Superior temporal gyrus (tissue), 1 donor: ENCODE measurements around the gene NR4A2.
A peak's percentile ranks its signal among the peaks of the same experiment; 100 is the strongest.

Experiments used
- DNase-seq: peaks from one replicate; pipeline ENCODE4 v3.0.0-alpha.2; 2016; ENCODE audit errors: extremely low spot score

The NR4A2 gene

DNA sequence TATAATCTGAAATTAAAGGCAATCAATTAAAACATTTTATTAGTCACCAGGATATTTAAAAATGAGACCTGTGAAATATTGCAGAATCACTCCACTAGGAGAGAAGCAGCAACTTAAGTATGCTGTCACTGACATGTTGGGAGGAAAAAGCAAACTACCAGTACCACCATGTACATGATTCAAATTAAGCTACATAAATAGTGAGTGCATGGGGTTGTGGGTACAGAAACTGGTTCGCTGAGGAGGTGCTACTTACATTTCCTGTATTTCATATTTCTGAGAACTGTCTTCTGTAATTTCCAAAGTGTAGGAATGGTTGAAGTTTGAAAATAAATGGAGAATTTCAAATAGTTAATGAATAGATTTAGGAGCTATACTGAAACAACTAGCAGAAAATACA lies 7.9 kb upstream of the NR4A2 start:
- peak; percentile 61 for DNase-seq

DNA sequence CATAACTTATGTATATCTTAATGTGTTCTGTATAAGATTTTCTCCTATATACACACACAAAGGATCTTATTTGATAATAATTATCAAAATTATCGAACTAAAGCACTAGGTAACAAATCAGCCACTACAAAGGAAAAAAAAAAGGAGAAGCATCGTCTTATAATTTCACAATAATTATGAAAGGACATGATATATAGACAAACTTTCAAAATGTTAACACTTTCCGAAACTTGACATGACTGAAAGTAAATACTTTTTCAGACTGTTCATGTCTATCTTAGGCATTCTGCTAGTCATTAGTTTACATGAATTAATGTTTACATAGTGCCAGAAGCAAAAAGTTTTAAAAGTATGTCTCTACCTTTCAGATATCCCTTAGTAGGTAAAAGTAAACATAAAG lies 7.3 kb upstream of the NR4A2 start:
- no peak for DNase-seq

DNA sequence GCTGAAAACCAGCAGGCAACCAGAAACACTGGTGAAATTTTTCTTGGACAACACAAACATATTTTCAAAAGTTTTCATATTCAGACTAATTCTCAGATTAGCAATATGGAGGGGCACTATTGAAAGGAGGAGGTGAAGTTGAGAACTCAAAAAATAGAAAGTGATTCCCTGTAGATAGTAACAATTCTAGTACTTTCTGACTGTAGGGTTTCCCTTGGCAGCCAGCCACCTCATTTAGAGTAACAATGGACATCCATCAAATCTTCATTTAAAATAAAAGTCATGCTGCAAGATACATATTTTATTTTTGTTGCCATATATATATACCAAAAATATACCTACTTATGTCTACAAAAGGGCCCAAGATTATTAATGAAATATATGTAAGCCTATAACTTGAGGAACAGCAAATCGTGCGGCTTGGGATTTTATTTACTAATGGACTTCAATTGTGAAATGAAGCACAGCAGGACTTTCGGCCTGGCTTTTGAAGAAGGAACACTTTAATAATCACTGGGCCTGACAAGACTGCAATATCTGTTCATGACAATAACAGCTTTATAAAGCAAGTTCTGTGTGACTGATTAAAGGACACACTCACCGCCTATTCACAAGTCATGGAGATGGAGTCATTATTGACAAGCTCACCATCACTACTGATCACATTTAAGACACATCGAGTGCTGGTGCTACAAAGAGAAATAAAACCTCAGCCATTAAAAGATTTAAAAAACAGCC lies 6.8 kb upstream of the NR4A2 start:
- peak; percentile 81 for DNase-seq

DNA sequence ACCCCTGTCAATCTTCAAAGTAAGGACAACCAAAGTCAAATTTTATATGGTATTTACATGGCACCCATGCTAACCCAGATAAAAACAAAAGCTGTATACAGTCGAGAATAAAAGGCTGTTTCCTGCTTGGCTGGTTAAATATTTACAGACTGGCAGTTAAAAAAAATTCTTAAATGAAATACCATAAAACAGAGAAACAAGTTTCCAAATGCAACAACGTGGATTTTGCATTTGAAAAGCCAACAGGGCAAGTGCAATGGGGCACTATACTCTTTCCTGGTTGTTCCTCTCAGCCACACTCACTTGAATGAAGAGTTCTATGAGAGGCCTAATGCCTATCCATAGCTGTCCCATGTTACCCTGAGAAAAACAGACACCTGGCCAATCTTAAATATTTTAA lies 6.1 kb upstream of the NR4A2 start:
- DNase-seq, result peak; percentile 63

DNA sequence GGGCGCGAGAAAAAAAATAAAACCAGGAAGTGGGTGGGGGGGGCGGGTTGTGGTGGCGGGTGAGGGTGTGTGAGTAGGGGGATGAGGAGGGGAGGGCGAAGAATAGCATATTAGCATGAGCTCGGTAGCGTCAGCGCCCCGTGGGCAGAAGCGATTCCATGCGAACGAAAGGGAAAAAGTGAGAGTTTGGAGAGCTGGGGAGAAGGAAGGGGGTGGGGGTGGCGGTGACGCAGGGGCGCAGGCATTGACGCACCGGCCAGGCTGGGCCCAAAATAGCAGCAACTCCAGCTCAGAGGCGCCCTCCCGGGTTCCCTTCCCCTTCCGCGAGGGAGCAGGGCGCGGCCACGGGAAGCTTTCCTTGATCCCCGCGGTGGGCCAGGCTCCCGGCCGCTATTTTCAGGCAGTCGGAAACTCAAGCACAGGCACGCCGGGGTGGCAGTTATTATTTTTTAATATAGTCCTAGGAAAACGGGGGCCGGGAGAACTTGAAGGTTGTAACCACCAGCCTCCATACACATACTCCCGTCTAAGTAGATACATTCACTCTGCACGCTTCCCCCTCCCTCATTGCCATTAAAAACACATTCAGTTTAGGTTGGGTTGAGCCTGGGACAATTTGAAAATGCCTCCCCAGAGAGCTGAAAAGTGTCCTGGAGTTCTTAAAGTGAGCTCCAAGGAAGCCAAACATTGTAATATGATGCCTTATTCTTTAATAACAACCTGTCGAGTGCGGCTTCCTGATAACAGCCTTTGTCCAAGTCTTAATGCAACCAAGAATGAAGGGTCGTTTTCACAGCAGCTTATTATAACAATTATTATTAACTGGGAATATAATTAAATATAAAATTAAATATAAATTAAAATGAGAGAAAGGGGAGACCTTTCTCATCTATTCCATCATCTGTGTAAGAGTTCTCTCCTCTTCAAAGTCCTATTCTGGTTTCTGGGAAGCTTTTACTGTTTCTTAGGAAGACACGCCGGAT lies 2.3 kb upstream of the NR4A2 start:
- peak; percentile 83 for DNase-seq

DNA sequence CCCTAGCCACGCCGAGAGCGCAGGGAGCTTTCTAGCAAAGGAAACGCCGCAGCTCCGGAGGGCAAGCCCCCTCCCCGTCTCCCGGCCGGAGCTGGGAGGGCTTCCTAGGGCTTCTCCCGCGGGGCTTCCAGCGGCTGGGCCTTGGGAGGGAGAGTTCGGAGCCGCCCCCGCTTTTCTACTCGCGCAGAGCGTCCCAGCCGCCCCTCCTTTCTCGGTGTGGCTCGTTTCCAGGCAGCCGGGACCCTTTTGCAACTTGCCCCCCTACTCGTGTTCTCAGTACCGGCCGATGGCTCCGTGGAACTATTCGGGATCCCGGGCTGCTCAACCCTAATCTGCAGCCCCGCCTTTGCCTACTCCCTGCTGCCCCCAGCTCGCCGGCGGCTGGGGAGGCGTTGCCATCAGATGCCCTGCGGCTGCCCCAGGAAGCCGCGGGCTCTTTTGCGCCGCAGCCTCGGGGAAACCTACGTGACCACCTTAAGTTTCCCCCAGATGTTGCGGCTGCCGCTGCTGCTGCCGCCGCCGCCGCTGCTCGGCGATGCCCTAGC lies 1.5 kb upstream of the NR4A2 start:
- DNase-seq, result peak; percentile 61

DNA sequence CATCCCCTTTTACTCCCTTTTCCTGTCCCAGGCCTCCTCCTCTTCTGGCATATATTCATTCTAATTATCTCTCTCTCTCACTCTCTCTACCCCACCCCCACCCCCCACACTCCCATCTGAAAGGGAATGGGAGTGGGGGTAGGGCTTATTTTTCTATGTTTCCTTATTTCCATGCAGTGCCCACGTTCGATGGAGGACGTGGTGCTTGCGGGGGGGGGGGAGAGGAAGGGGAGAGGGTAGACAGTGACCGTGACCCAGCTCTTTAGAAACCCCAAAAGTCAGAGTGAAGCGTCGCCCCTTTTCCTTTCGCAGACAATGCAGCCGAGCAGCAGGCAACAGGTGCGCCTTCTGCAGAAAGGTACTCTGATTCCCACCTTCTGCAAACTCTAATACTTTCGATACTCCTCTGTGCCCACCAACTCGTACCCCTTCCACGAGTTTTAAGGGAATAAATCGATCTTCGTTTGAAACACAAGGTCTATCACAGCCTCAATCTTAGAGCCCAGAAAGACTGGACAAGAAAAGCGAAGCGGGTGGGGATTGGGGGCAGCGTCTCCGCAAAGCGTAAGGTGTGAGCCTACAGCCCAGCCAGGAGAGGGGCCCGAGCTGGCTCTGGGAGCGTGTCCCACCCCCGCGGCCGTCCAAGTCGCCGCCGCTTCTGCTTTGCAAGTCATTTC lies 891 bp upstream of the NR4A2 start:
- DNase-seq, result no peak

DNA sequence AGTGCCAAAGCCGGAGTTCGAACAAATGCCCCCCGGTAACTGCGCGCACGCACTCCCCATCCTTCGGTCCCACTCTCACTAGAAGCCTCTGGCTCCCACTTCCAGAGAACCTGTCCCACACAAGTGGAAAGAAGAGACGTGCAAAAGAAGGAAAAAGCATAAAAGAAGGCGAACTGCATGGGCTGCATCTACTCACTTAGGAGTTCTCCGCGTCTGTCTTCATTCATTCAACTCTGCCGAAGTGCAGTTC lies 312 bp downstream of the NR4A2 start:
- no peak for DNase-seq

DNA sequence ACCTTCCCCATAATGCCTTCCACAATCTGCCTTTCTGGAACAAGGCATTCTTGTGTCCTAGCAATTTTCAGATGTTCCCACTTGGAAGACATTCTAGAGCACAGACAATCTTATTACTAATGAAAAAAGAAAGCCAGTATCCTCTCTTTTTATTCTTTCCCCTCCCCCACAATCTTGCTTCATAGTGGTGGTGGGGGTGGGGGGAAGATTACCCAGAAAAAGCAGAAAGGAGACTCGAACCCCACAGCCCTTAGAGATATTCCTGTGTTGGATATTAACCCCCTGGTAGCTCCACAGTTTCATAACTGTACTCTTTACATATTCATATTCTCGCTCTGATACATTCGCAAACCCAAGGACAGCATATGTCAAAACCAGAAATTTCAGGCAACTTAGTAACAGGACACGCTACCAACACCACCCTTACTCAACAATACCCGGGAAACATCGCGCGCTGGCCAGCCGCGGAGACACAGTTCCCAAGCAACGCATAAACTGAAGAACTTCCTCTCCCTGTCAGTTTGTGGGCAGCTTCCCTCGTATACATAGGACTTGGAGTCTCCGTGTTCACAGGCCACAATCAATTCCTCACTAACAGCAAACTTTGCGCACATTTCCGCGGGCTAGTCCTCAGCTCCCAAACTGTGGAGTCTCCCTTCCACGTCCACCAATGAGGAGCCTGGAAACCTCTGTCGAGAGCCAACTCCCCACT lies 793 bp downstream of the NR4A2 start:
- DNase-seq, result peak; percentile 39

DNA sequence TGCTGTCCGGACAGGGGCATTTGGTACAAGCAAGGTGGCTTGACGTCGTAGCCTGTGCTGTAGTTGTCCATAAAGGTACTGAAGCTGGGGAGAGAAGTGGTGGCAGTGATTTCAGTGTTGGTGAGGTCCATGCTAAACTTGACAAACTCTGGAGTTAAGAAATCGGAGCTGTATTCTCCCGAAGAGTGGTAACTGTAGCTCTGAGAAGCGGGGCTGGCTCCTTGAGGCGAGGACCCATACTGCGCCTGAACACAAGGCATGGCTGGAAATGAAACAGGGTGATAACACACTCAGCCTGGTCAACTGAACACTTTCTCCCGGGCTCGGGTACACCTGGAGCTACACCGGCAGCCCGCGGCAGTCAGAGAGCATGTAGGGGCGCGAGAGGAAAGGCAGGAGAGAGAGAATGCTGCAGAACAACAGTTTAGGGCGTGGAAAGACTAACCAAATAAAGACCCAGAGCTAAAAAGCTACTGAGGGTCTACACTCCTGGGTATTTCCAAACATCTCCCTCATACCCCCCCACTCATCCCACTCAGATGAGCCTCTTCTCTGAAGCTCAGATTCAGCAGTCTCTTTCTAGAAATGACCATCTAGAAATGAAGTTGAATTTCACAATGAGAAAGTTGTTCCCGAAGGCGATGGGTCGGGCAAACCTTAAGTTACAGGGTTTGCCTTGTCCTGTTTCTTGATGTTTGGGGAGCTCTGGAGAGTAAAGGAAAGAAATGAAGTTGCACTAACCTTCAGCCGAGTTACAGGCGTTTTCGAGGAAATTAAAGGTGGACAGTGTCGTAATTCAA lies 2.4 kb downstream of the NR4A2 start:
- DNase-seq, result no peak

DNA sequence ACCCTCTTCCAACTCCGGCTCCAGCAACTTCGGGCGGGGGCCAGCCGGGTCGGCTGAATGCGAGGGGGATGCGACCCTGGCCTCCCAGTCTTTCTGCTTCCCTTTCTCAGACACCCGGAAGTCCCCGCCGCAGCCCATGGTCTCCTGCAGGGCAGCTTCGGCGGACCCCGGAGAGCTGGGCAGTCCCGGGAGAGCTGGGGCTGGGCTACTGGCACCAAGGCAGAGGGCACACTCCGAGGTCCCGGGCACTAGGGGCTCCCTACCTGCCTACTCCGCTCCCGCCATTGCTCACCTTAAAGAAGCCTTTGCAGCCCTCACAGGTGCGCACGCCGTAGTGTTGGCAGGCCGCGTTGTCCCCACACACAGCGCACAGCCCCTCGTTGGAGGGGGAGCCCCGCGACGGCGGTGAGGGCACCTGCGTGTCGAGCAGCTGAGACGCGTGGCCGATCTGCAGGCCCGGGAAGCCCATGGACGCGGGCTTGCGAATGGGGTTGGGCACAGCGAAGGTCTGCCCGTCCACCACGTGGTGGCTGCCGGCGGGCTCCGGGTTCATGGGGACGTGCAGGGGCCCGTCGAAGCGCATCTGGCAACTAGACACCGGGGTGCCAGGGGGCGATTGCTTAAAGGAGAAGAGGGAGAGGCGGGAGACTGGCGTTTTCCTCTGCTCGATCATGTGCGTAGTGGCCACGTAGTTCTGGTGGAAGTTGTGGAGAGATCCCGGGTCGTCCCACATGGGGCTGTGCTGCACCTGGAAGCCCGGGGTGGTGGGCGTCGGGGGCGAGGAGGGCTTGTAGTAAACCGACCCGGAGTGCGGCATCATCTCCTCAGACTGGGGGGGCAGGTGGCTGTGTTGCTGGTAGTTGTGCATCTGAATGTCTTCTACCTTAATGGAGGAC lies 3.2 kb downstream of the NR4A2 start:
- DNase-seq, result no peak

DNA sequence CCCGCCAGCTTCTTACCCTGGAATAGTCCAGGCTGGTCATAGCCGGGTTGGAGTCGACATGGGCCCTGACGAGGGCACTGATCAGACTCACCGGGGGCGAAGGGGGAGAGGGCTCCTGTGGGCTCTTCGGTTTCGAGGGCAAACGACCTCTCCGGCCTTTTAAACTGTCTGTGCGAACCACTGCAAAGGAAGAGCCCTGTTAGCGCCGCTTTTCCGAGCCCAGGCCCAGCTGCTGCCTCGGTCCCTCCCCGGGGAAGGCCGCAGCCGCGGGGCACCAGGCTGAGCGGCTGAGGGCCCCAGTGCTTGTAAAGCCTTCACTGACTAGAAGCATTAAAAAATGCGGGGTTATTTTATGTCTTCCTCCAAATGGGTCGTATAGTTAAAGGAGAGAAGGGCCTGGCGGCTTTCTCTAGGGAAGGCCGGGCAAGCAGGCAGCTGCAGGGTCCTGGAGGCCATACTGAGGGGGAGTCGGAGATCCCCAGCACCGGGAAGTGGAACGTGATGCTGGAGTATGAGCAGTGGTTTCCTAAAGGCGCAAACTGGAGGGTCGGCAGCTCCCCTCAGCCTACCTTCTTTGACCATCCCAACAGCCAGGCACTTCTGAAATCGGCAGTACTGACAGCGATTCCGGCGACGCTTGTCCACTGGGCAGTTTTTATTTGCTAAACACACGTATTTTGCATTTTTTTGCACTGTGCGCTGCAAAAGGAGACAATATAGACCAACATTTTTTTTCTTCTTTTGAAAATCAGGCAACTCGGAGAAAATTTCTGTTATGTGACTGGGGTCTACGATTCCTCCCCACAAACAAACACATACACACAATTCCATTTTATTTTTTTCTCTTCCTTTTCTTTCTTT lies 4.5 kb downstream of the NR4A2 start:
- no peak for DNase-seq

DNA sequence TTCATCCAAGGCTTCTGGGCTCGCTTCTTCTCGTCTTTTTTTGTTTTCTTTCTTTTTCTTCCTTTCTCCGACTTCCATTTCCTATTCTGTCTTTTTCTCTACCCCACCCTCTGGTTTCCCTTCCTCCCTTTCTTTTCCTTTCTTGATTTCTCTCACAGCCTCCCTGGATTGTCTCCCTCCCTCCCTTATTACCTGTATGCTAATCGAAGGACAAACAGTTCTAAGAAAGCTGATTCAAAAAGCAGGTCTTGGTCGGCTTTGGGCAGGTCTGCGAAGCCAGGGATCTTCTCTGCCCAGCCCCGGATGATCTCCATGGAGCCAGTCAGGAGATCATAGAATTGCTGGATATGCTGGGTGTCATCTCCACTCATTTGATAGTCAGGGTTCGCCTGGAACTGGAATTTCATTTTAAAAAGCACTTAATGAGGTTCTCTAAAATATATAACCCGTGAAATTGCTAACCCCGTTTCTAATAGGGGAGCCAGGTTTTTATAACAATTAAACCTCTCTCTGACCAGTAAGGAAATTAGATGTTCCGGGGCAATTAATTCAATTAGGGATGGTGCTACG lies 5.9 kb downstream of the NR4A2 start:
- DNase-seq, result no peak

DNA sequence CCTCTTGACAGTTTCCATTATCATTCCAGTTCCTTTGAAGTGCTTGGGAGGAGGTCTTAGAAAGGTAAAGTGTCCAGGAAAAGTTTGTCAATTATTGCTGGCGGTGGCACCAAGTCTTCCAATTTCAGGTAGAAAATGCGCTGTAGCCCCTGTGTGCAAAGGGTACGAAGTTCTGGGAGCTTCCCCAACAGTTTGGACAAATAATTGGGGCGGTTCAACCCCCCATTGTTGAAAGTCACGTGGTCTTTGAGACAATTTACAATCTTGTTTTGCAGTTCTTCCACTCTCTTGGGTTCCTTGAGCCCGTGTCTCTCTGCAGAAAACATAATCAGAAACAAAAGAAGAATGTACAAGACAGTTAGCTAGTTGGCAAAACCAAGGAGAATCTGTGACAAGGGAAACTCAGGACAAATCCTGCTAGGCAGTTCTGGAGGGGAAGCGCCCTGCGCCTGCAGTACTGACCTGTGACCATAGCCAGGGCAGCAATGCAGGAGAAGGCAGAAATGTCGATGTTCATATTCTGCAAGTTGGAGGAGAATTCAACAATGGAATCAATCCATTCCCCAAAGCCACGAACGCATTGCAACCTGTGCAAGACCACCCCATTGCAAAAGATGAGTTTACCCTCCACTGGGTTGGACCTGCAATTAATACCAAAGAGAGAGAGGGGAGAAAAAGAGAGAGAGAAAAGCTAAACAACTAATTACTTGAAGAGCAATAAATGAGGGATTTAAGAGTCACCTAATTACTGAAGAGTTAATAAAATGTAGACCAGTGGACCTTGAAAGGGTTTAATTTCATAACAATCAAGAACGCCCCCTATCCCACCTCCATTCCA lies 6.6 kb downstream of the NR4A2 start:
- DNase-seq, result no peak

DNA sequence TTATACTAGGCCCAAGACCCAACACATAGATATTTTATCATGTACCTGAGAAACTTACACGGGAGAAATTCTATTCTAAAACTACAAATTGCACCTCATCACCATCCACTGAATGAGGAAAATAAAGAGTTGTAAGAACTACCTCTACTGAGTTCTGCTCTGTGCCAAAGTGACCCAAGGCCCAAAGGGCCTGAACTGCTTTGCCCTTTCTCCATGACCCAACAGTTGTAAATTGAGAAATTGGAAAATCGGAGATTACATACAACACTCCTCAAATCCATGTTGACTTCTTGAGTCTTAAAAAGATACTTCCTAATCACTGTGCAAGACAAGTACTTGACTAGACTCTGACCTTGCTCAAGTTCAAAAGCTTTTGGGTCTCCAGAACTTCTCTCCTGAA lies 8.8 kb downstream of the NR4A2 start:
- no peak for DNase-seq

DNA sequence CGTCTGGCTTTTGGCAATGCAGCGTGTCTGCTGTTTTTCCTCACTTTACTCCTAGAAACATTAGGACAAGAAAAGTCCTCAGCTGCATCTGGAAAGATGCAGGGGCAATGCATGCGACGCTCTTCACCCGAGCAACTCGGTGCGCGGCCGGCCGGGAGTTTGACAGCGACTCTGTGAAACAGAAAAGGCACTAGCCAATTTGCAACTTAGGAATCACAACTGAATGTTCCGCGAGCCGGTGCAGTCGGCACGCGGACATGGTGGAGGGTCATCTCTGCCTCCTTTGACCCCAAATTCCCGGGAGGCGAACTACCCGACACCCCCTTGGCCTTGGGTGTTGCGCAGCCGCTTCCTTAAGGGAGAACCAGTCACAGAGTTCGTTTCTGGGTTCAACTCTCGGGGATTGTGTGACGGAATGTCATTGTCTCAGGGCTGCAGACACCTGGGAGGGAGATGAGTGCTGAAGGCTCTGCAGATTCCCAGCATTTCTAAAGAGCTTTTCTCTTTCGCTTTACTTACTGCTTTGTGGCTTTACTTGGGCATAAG lies 9.8 kb downstream of the NR4A2 start:
- no peak for DNase-seq

DNA sequence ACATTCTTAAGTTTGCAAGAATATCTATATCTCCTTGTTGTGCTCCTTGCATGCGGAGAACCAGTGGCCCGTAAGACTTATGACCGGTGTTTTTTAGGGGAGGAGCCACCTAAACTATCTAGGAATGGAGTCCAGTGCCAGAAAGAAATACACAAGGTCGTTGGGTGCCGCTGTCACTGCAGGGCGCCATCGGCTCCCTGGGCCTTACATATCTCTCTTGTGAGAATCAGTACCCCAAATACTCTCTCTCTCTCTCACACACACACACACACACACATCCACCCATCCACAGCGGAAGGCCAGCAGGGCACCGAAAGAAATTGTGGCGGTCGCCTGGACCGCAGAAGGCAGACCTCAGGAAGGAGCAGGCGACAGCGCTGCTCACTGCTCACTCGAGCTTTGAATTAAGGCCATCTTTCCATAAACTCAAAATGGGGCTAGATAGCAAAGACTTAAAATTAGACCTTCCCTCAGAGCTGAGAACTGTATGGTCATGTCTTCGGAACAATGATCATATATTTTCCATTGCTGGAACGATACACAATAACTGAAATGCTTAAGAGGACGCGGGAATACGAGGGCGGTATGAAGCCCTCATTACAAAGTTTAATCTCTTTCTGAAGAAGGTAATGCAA lies 10.4 kb downstream of the NR4A2 start:
- no peak for DNase-seq
